ENCODE results near the gene EVI5.

EVI5 gene

DNA sequence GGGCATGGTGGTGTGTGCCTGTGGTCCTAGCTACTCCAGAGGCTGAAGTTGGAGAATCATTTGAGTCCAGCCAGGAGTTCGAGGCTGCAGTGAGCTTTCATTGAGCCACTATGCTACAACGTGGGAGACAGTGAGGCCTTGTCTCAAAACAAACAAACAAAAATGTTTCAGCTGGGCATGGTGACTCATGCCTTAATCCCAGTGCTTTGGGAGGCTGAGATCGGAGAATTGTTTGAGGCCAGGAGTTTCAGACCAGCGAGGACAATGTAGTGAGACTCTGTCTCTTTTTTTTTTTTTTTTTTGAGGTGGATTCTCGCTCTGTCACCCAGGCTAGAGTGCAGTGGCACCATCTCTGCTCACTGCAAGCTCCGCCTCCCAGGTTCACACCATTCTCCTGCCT is 41.9 kb upstream of the EVI5 start:
- TF ChIP-seq, protein P1, sequence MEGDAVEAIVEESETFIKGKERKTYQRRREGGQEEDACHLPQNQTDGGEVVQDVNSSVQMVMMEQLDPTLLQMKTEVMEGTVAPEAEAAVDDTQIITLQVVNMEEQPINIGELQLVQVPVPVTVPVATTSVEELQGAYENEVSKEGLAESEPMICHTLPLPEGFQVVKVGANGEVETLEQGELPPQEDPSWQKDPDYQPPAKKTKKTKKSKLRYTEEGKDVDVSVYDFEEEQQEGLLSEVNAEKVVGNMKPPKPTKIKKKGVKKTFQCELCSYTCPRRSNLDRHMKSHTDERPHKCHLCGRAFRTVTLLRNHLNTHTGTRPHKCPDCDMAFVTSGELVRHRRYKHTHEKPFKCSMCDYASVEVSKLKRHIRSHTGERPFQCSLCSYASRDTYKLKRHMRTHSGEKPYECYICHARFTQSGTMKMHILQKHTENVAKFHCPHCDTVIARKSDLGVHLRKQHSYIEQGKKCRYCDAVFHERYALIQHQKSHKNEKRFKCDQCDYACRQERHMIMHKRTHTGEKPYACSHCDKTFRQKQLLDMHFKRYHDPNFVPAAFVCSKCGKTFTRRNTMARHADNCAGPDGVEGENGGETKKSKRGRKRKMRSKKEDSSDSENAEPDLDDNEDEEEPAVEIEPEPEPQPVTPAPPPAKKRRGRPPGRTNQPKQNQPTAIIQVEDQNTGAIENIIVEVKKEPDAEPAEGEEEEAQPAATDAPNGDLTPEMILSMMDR (IDR thresholded peaks at IDR 0.05; ENCODE audit: low read depth, low read length, missing control alignments), result no peak
- no peak for DNase-seq (ENCODE audit: low read depth)
- H3K4me3 ChIP-seq (ENCODE audit: low read depth, low read length), result no peak overlapping the region
- in situ Hi-C loops (cut with HindIII; ENCODE audit: low sequenced_read_pairs), result no loop called here

DNA sequence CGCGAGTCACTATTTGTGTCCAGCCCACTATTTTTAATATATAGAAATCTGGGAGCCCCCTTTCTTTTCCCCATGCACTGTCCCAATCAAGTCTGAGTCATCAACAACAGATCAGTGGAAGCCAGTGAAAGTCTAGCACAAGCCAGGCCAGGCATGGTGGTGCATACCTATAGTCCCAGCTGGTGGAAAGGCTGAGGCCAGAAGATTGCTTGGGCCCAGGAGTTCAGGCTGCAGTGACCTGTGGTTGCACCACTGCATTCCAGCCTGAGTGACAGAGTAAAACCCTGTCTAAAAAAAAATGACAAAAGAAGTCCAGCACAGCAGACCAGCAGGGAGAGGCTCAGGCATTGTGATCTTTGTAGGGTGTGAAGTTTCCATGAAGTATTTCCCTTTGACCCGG is 38.0 kb upstream of the EVI5 start:
- TF ChIP-seq, protein P1 (IDR thresholded peaks at IDR 0.05; ENCODE audit: low read depth, low read length, missing control alignments), result no peak

DNA sequence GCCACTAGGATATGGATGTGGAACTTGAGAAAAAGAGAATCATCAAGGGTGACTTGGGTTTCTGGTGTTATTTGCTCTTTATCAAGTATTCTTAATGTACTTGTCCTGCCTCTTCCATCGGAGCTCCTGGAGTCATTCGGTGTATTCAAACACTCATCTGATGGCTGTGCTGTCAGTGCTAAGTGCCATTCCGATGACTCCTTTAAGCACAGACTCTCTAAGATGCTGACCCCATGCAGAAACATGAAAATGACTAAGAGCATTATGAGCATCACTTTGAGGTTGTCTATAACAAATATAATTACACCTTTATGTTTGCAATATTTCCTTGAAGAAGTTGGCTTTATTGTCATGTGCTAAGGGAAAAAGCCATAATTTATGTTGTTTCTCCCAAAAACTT is 35.6 kb upstream of the EVI5 start:
- DNase-seq (ENCODE audit: low read depth), result no peak
- H3K4me3 ChIP-seq (ENCODE audit: low read depth, low read length), result no peak overlapping the region
- TF ChIP-seq, protein P1 (IDR thresholded peaks at IDR 0.05; ENCODE audit: low read depth, low read length, missing control alignments), result no peak
- in situ Hi-C loops (cut with HindIII; ENCODE audit: low sequenced_read_pairs), result no loop called here

More for the DNA sequence above, 38.0 kb upstream of the EVI5 start:
- in situ Hi-C loops (cut with HindIII; ENCODE audit: low sequenced_read_pairs), result no loop called here
- H3K4me3 ChIP-seq (ENCODE audit: low read depth, low read length), result no peak overlapping the region
- no peak for DNase-seq (ENCODE audit: low read depth)

DNA sequence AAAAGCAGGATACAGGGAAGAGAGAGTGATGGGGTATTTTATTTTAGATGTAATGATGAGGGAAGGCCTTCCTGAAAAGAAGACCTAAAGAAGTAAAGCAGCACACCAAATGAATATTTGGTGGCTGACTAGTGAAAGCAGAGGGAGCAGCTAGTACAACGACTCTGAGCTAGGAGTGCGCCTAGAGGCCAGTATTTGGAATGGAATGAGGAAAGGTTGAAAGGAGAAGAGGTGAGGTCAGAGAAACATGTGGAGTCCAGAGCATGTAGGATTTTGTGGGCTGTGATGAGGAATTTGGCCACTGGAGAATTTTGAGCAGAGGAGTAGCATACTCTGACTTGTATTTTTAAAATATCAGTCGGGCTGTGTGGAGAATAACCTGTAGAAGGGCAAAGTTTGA is 35.1 kb upstream of the EVI5 start:
- TF ChIP-seq, protein P1 (IDR thresholded peaks at IDR 0.05; ENCODE audit: low read depth, low read length, missing control alignments), result no peak
- in situ Hi-C loops (cut with HindIII; ENCODE audit: low sequenced_read_pairs), result no loop called here
- no peak overlapping the region for H3K4me3 ChIP-seq (ENCODE audit: low read depth, low read length)
- DNase-seq (ENCODE audit: low read depth), result no peak

DNA sequence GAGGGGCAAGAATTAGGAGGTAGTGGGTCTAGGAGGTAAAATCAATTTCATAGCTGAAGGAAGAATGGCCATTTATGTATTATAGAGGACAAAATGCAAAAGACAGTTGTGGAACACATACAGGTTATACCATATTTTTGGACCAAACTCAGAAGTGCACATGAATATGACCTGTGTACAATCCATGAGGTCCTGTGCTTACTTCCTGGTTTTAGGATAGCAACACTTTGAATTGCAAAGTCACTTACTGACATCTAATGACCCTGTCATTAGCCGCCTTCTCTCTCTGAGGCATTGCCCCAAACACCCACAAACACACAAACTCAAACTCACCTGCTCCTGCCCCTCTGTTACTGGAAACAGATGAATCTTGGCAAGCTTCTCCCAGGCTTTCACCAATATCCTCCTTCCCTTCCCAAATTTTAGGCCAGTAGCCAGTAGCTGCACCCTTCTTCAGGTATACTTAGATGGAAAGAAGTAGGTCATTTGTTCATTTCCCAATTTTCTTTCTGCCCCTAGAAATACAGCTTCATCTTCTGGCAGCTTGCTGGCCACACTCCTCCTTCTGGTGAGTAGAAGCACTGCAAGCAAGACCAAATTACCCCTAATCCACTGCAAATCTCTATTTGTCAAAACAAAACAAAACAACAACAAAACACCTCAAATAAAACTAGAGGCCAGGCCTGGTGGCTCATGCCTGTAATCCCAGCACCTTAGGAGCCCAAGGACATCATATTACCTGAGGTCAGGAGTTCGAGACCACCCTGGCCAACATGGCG is 33.3 kb upstream of the EVI5 start:
- DNase-seq (ENCODE audit: low read depth), result no peak
- H3K4me3 ChIP-seq (ENCODE audit: low read depth, low read length), result no peak overlapping the region
- TF ChIP-seq, protein P1 (IDR thresholded peaks at IDR 0.05; ENCODE audit: low read depth, low read length, missing control alignments), result peak; percentile 76

DNA sequence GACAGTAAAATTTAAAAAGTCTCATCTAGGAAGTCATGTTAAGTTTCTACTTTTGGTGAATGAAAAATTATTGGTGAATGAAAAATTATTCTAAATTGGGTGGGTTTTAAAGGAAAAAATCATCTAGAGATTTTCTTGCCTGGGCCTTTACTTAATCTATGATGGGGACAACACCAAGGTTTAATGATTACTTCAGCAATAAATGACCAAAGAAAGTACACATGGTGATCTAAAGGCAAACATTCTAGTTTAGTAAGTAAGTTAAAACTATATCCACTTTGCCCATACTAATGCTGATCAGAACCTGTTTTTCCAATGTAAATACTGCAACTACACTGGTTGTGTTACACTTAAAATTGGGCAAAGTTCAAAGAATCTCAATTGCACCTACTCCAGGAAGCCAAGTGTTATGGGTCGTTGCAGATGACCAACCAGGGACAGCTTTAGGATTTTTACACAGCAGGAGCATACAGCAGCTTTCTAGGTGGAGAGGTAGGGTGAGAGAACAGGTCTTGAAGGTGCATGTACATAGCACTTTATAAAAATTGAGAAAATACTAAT is 32.3 kb upstream of the EVI5 start:
- no peak for DNase-seq (ENCODE audit: low read depth)
- in situ Hi-C loops (cut with HindIII; ENCODE audit: low sequenced_read_pairs), result no loop called here
- no peak overlapping the region for H3K4me3 ChIP-seq (ENCODE audit: low read depth, low read length)
- TF ChIP-seq, protein P1 (IDR thresholded peaks at IDR 0.05; ENCODE audit: low read depth, low read length, missing control alignments), result no peak

More for the DNA sequence above, 33.3 kb upstream of the EVI5 start:
- in situ Hi-C loops (cut with HindIII; ENCODE audit: low sequenced_read_pairs), result no loop called here
